GM04503 (cell line): ENCODE measurements around the gene RAB3B.
"Not testable (repeated sequence)": the region's sequence is repeated elsewhere in the genome, so short reads cannot be mapped to it uniquely, and the experiment has no call there.

Source experiments
- DNase-seq: peaks from one replicate; pipeline ENCODE4 v3.0.0-alpha.2; 2012; ENCODE audit warnings: low read depth

Gene RAB3B

GRCh38 chr1:51916587-51917405 lies 73.7 kb downstream of the RAB3B start:
- no peak for DNase-seq

DNA sequence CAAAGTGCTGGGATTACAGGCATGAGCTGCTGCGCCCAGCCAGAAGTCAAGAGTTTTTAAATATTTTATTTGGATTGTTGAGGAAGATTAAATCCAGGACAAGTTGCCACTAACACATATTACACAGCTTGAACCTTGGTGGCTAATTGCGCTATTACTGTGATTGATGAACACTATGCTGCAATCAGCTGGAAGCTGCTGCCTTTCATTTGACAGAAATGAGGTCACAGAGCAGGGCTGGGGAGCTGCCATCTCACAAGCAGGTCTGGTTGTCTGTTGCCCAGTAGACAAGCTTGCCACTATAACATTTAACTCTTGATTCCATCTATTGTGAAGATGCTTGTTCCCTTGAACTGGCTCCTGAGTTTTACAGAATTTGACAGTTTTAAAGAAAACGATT lies 74.5 kb downstream of the RAB3B start:
- no peak for DNase-seq

- no peak for DNase-seq
Observed at GRCh38 chr1:51912881-51913280, 77.6 kb downstream of the RAB3B start.

DNA sequence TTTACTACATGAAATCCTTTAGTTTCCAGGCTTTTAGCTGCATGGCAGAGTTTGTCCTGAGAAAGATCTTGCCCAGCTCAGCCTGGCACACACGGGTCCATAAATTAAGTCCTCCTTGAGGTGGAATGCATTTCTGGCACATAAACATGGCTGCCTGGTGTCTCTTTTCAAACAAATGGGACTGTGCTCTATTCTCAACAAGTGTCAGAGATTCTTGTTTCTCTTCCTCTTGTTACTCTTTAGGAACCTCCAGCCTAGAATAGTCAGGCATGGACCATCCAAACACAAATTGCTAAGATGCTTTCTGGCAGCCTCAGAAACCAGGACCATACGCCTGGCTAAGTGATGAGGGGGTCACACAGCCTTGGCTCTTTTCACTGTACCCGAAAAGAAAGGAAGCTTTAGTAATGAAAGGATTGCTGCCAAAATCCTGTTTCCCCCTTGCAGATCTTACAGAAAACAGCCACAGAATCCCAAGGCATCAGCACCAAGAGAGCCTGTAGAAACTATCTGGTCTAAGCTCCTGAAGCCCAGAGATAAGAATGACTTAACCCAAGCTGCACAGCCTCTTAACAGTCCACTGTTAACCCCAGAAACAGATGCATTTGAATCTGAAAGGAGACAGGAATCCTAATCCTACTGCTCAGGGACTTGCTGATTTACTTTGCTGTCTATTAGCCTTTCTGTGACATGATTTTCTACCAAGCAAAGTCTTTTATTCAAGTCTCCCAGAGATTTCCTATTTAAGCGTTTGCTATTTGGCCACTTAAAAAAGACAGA lies 80.1 kb downstream of the RAB3B start:
- no peak for DNase-seq

DNA sequence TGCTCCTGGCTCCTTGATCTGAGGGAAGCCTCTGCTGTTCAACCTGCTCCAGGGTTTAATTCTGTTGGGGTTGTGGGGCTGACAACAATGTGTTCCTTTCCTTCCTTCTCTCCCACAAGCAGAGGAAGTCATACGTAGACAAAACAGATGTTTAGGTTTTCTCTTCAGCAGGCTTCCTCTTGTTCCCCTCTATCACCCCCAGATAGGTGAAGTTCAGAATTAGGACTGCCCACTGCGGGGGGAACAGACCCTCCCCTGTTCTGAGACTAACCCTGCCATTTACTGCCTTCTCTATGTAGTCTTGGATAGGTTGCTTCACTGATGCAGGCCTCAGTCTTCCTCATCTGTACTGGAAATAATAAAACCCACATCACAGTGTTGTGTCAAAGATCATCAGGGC lies 82.0 kb downstream of the RAB3B start:
- DNase-seq = no peak

GRCh38 chr1:51907079-51907702 lies 83.3 kb downstream of the RAB3B start:
- no peak for DNase-seq

DNA sequence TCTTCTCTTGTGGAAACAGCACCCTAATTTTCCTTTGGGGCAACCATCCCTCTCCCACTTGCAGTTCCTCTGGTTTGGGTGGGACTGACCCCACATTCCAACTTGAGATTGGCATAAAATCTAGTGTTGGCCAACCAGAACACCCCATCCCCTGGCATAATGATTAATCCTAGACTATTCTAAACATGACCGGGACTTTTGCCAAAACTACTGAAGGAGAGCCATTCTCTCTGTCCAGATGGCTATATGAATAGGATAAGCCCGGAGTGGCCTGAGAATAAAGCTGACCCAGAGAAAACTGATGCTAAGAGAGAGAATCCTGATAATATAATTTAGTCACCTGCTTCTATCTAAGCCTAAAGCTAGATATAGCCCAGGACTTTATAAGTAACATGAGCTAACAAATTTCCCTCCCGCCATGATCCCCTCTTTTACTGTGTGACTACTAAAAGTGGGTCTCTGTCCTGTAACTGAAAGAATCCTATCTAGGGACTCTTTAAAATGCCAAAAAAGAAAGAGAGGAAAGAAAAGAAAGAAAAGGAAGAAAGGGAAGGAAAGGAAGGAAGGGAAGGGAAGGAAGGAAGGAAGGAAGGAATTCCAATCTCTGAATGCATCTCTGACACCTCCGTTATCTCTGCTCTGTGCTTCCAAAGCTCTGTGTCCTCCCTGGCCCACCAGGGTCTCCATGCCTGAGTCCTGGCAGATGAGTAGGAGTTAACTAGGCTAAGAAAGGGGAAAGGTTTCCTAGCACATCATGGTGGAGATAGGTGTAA lies 84.0 kb downstream of the RAB3B start:
- no peak for DNase-seq

GRCh38 chr1:51902456-51902855 lies 88.0 kb downstream of the RAB3B start:
- no peak for DNase-seq

- no peak for DNase-seq
Observed at GRCh38 chr1:51901151-51901550, 89.3 kb downstream of the RAB3B start.

- no peak for DNase-seq
Observed at GRCh38 chr1:51899022-51899421, 91.5 kb downstream of the RAB3B start.

GRCh38 chr1:51898090-51898734 lies 92.3 kb downstream of the RAB3B start:
- DNase-seq = peak; percentile 92

DNA sequence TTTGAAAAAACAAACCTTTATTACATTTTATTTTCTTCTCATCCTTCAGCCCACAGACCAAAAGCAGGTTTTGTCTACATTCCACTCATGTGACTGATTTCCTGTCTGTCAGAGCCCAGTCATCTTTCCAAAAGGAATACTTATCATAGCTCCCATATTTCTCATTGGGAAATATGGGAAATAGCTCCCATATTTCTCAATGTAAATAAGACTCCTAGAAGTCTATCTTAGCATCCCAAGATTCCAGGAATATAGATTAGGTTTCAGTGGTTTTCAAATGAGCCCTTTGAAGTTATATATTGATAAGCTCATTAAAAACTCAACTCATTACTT lies 92.8 kb downstream of the RAB3B start:
- peak; percentile 89 for DNase-seq

DNA sequence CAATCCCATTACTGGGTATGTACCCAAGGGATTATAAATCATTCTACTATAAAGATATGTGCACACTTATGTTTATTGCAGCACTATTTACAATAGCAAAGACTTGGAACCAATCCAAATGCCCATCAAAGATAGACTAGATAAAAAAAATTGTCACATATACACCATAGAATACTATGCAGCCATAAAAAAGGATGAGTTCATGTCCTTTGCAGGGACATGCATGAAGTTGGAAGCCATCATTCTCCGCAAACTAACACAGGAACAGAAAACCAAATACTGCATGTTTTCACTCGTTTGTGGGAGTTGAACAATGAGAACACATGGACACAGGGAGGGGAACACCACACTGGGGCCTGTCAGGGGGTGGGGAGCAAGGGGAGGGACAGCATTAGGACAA lies 95.8 kb downstream of the RAB3B start:
- not testable (repeated sequence) for DNase-seq

- peak; percentile 99 for DNase-seq
Observed at GRCh38 chr1:51878616-51879336, 111.7 kb downstream of the RAB3B start, which contains the start of gene NRDC. Gene NRDC, minus strand, starts transcription at chr1:51878727. Its CDS starts 112 bp downstream, at chr1:51878615.

- no peak for DNase-seq
Observed at GRCh38 chr1:51878308-51878615, 112.2 kb downstream of the RAB3B start.

- DNase-seq = no peak
Observed at GRCh38 chr1:51877434-51878307, 112.8 kb downstream of the RAB3B start.

- DNase-seq = no peak
Observed at GRCh38 chr1:51875836-51876235, 114.7 kb downstream of the RAB3B start.

GRCh38 chr1:51875291-51875772 lies 115.2 kb downstream of the RAB3B start:
- no peak for DNase-seq

DNA sequence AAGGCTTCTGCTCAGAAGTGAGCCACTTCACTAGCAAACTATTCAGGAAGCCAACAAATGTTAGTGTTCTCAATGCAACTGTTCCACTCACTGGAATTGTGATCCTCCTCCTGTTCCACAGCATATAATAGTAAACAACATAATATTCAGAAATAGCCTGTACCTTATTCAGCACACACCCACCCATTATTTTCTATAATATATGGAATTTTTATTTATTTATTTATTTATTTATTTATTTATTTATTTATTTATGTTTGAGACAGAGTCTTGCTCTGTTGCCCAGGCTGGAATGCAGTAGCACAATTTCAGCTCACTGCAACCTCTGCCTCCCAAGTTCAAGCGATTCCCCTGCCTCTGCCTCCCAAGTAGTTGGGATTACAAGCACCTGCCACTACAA lies 117.2 kb downstream of the RAB3B start:
- DNase-seq = not testable (repeated sequence)
